ENCODE measurements around the gene NME3.
"Not testable (repeated sequence)": the region's sequence is repeated elsewhere in the genome, so short reads cannot be mapped to it uniquely, and the experiment has no call there.

The NME3 gene

GRCh38 chr16:1771188-1771863, at the start of gene NME3:
Gene NME3 (minus strand): TSS chr16:1771543. CDS start chr16:1771534, 9 bp downstream.
- peak; percentile 59 to 61 for DNase-seq (ENCODE audit: extremely low read depth in 1 of 2, low read depth in 1 of 2)

DNA sequence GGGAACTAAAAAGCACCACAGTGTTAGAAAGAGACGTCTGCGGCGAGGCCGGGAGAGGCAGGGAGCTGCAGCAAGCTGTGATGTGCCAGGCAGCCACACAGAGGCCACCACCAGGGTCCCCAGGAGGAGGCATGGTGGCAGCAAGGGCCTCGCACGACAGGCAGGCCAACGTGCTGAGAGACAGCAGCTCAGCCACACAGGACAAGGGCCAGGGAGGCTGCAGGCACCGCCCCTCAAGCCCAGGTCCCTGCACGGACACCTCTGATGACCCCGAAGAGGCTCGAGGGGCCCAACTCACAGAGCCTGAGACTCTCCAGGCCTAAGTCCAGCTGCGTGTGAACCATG, 49.6 kb upstream of the NME3 start:
- DNase-seq (ENCODE audit: extremely low read depth in 1 of 2, low read depth in 1 of 2): no peak

GRCh38 chr16:1820096-1820945, 49.0 kb upstream of the NME3 start:
- DNase-seq (ENCODE audit: extremely low read depth in 1 of 2, low read depth in 1 of 2): no peak

- DNase-seq (ENCODE audit: extremely low read depth in 1 of 2, low read depth in 1 of 2): no peak
These were observed 48.3 kb upstream of the NME3 start for GRCh38 chr16:1819611-1820010.

- DNase-seq (ENCODE audit: extremely low read depth in 1 of 2, low read depth in 1 of 2): no peak
These were observed 47.7 kb upstream of the NME3 start for GRCh38 chr16:1818873-1819525.

DNA sequence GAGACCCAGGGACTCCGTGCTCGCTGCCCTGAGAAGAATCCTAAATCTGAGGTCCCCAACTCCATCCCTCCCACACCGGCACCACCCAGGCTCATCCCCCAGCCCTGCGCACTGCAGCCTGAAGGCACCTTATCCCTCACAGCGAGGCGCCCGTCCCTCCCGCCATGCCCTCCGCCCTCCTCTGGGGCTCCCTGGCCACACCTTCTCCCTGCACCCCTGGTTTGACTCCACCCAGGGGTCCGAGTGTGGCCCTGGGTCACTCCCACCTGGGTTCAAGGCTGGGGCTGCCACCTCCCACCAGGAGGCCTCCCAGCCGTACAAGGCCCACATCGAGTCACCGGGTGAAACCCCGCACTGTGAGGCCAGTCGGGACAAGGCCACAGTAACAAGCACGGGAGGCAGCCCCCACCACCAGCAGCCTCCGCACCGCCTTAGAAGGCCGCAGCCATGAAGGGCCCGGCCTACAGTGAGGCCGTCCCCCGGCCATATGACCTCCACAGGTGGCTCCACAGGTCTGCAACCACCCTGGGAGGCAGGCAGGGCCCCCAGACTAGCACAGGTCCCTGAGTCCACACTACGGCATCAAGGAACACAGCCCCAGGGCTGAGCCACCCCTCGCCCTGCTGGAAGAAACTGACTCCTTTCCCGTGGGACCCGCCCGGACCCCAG, 47.0 kb upstream of the NME3 start:
- no peak for DNase-seq (ENCODE audit: extremely low read depth in 1 of 2, low read depth in 1 of 2)

DNA sequence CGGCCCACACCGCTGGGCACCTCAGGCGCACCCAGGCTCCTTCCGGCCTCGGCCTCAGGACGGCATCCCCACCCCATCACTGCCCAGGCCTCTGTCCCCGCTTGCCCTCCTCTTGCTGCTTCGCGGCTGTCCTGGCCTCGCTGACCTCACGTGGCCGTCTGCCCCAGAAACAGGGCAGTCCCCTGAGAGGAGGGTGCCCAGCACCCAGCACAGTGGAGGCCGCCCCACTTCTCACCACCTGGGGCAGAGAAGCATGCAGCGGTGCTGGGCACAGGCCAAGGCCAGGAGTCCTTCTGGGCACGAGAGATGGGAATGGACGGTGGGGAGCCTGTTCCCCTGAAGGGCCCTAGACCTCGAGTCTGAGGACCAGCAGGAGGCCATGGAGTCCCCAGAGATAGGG, 46.4 kb upstream of the NME3 start:
- DNase-seq (ENCODE audit: extremely low read depth in 1 of 2, low read depth in 1 of 2): no peak

DNA sequence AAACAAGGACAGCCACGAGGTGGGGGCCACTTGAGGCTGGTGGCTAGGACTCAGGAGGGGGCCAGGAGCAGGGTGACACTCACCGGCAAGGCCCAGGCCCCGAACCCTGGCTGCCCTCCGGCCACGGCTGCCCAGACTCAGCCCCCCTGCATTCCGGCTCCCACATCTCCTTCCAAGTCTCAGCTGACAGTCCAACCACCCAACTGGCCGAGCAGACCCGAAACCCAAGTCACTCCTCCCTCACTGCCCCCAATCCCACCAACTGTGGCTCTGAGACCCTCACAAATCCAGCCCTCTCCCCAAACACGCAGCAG, 45.9 kb upstream of the NME3 start:
- no peak for DNase-seq (ENCODE audit: extremely low read depth in 1 of 2, low read depth in 1 of 2)

GRCh38 chr16:1816396-1817275, 45.3 kb upstream of the NME3 start:
- DNase-seq (ENCODE audit: extremely low read depth in 1 of 2, low read depth in 1 of 2): no peak

GRCh38 chr16:1815461-1815860, 44.1 kb upstream of the NME3 start:
- no peak for DNase-seq (ENCODE audit: extremely low read depth in 1 of 2, low read depth in 1 of 2)

DNA sequence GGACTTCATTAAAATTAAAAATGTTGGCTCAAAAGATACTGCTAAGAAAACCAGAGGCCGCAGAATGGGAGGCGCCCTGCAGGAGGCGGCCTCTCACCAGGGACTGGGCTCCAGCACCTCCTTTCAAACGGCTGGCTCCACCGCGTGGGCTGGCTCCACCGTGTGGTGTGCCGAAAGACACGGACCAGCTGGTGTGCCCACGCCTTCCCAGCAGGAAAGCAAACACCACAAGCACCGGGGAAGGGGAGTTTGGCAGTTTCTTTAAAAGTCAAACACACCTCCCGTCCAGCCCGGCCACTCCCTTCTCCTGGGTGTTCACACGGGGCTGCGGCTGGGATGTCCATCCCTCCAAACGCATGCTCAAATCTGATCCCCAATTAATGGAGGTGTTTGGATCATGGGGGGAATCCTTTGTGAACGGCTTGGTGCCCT, 41.4 kb upstream of the NME3 start:
- peak in 1 of 2 donors; percentile 52 for DNase-seq (ENCODE audit: extremely low read depth in 1 of 2, low read depth in 1 of 2)

GRCh38 chr16:1810536-1810935, 39.2 kb upstream of the NME3 start:
- DNase-seq (ENCODE audit: extremely low read depth in 1 of 2, low read depth in 1 of 2): no peak

- DNase-seq (ENCODE audit: extremely low read depth in 1 of 2, low read depth in 1 of 2): no peak
These were observed 38.8 kb upstream of the NME3 start for GRCh38 chr16:1810106-1810505.

DNA sequence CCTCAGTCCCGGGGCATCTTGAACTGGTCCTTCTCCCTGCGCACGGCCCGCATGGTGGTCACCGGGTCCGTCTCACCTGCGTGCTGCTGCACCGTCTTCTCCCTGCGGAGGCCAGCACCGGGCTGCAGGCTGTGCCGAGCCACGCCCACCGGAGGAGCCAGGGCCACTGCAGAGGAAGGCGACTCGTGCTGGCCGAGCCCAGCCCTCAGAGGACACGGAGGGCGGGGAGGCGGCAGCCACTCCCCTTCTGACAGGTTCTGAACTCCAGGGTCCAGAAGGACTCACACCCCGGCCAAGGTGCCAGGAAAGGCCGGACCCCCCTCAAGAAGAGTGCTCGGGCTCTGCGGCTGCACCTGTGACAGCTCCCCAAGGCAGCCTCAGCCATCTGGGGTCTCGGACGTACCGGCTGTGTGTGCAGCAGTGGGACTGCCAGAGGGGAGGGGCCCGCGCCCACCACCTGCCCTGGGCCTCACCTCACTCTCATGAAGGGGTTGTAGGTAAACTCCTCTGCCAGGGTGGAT, 38.0 kb upstream of the NME3 start:
- no peak for DNase-seq (ENCODE audit: extremely low read depth in 1 of 2, low read depth in 1 of 2)

DNA sequence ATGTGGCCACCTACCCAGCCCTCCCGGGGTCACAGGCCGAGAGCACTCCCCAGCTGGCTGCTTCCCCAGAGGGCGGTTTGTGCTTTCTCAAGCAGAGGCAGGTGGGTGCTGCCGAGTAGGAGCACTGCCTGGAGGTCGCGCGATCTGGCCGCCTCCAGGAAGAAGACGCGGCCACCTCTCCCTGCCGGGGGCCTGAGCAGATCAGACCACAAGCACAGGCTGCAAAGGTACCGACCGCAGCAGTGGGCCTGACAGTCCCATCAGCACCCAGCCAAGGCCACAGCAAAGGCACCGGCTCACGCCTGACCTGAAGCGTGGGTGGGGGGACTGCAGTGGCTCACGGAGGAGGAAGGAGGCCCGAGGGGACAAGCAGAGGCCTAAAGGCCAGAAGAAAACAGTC, 37.3 kb upstream of the NME3 start:
- no peak for DNase-seq (ENCODE audit: extremely low read depth in 1 of 2, low read depth in 1 of 2)

DNA sequence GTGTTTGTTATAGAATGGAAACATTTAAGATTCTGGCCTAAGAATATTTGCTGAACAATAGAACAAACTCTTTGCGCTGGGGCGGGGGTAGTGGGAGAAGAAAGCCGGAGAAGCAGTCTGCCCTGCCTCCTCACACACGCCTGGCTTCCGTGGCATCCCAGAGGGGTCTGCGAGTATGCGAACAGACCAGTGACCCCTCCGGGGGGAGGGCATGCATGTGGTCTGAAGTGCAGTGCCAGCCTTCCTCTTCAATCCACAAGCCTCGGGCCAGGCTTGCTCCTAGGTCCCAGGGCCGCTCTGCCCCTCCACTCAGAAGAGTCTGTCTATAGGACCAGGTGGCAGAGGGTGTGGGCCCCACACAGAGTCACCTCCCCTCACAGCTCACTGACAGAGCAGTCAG, 36.3 kb upstream of the NME3 start:
- no peak for DNase-seq (ENCODE audit: extremely low read depth in 1 of 2, low read depth in 1 of 2)

GRCh38 chr16:1800701-1801100, 29.4 kb upstream of the NME3 start:
- DNase-seq (ENCODE audit: extremely low read depth in 1 of 2, low read depth in 1 of 2): no peak

- not testable (repeated sequence) for DNase-seq (ENCODE audit: extremely low read depth in 1 of 2, low read depth in 1 of 2)
These were observed 27.9 kb upstream of the NME3 start for GRCh38 chr16:1799263-1799662.

DNA sequence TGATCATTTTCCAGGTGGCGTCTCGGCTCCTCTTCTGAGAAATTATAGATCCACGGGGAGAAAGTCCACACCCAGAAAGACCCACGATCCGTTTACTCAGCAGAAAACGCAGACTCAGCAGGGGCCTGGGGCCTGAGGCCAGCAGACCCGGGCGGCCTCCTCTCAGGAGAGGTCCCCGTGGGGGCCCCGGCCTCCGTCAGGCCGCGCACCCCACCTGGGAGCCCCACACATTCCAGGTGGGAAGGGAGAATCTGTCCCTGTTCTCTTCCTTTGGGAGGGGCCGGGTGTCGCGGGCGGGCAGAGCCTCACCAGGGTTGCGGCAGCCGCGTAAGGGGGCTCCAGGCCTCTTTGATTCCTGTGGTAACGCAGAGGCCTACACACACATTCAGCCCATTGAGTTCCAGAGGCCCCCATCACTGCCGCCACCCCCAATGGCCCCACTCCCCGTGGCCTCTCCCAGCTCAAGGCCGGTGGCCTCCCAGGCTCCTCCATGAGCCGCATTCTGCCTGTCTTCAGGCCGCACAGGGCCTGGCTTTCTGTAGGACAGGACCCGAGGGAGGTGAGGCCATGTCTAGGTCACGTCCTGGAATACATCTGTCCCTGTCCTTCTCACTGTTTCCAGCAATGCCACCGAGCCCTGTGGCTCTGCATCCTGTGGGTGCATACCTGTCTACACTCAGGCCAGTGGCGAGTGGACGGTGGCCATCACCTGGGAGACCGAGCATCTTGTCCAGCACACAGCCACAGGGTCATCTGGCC, 23.7 kb upstream of the NME3 start:
- DNase-seq (ENCODE audit: extremely low read depth in 1 of 2, low read depth in 1 of 2): no peak

All from stimulated activated CD8-positive, alpha-beta memory T cell treated with anti-CD3 and anti-CD28 coated beads, Interleukin-7, amount 100 ng/mL, for 48 hours (primary cell).